GM18861 (cell line): ENCODE data around the gene ALPP.
"Not testable (repeated sequence)": the region's sequence is repeated elsewhere in the genome, so short reads cannot be mapped to it uniquely, and the experiment has no call there.

ENCODE experiments used
- ATAC-seq: cut with Tn5 transposase; IDR thresholded peaks from one replicate; pipeline ENCODE4 v1.9.1; 2021; ENCODE audit not compliant: unreplicated experiment

Gene ALPP

GRCh38 chr2:232378735-232379151 lies at the start of gene ALPP:
Gene ALPP, plus strand, starts transcription at chr2:232378751. Its CDS starts 52 bp downstream, at chr2:232378803.
- not testable (repeated sequence) for ATAC-seq

- ATAC-seq = no peak
These were observed 48.9 kb upstream of the ALPP start for GRCh38 chr2:232329716-232330067.

- ATAC-seq = no peak
These were observed 48.2 kb upstream of the ALPP start for GRCh38 chr2:232330068-232330999.

GRCh38 chr2:232331061-232331460 lies 47.5 kb upstream of the ALPP start:
- not testable (repeated sequence) for ATAC-seq

- ATAC-seq = not testable (repeated sequence)
These were observed 46.9 kb upstream of the ALPP start for GRCh38 chr2:232331641-232332040.

GRCh38 chr2:232332244-232332939 lies 46.2 kb upstream of the ALPP start:
- not testable (repeated sequence) for ATAC-seq

GRCh38 chr2:232332940-232333259 lies 45.7 kb upstream of the ALPP start:
- no peak for ATAC-seq

- ATAC-seq = no peak
These were observed 45.0 kb upstream of the ALPP start for GRCh38 chr2:232333361-232334135.

- ATAC-seq = not testable (repeated sequence)
These were observed 44.2 kb upstream of the ALPP start for GRCh38 chr2:232334136-232334884.

- not testable (repeated sequence) for ATAC-seq
These were observed 43.7 kb upstream of the ALPP start for GRCh38 chr2:232334885-232335205.

GRCh38 chr2:232335206-232335858 lies 43.2 kb upstream of the ALPP start:
- not testable (repeated sequence) for ATAC-seq

GRCh38 chr2:232335859-232336215 lies 42.7 kb upstream of the ALPP start:
- ATAC-seq = no peak

- no peak for ATAC-seq
These were observed 42.3 kb upstream of the ALPP start for GRCh38 chr2:232336241-232336736.

- no peak for ATAC-seq
These were observed 41.4 kb upstream of the ALPP start for GRCh38 chr2:232336981-232337720.

GRCh38 chr2:232338094-232338758 lies 40.3 kb upstream of the ALPP start:
- not testable (repeated sequence) for ATAC-seq

GRCh38 chr2:232338759-232339106 lies 39.8 kb upstream of the ALPP start:
- no peak for ATAC-seq

- ATAC-seq = no peak
These were observed 39.1 kb upstream of the ALPP start for GRCh38 chr2:232339121-232340081.
